Right renal pelvis (tissue), 4 donors: ENCODE measurements around the gene LRP8. TPM values are rescaled to one million over a fixed set of nuclear protein-coding genes. Genes with fewer than 3 reads are reported as not detected.

Source experiments
- DNase-seq, 4 donors: peaks; one replicate each; pipeline ENCODE4 v3.0.0-alpha.2; 2013; ENCODE audit warnings: low read depth in 4 of 4, low spot score in 3 of 4, missing footprints in 1 of 4
- polyA plus RNA-seq, 4 donors: library from polyadenylated mRNA; unstranded; fragments of 120-200 nt; gene quantifications; one replicate each; pipeline ENCODE4 v1.2.1, GENCODE V29; 2013; ENCODE audit not compliant: insufficient read length in 4 of 4

Gene LRP8
- polyA plus RNA-seq, 4 donors: 4.8 to 6.6 (median 5.3) TPM

GRCh38 chr1:53324728-53325297, 3.1 kb downstream of the LRP8 start:
- DNase-seq: no peak

- DNase-seq: no peak
Measured at GRCh38 chr1:53324321-53324720, 3.5 kb downstream of the LRP8 start.

- DNase-seq: no peak
Measured at GRCh38 chr1:53323316-53323715, 4.6 kb downstream of the LRP8 start.

GRCh38 chr1:53321776-53322602, 5.9 kb downstream of the LRP8 start:
- DNase-seq: no peak

GRCh38 chr1:53321366-53321765, 6.5 kb downstream of the LRP8 start:
- DNase-seq: no peak

- DNase-seq: no peak
Measured at GRCh38 chr1:53320646-53321045, 7.2 kb downstream of the LRP8 start.

- no peak for DNase-seq
Measured at GRCh38 chr1:53319296-53320101, 8.4 kb downstream of the LRP8 start.

GRCh38 chr1:53317646-53318539, 10.0 kb downstream of the LRP8 start:
- DNase-seq: no peak

- no peak for DNase-seq
Measured at GRCh38 chr1:53316766-53317581, 10.9 kb downstream of the LRP8 start.

- DNase-seq: no peak
Measured at GRCh38 chr1:53316424-53316765, 11.5 kb downstream of the LRP8 start.

- DNase-seq: no peak
Measured at GRCh38 chr1:53315456-53316423, 12.1 kb downstream of the LRP8 start.

GRCh38 chr1:53315046-53315445, 12.8 kb downstream of the LRP8 start:
- DNase-seq: no peak

GRCh38 chr1:53314606-53315005, 13.3 kb downstream of the LRP8 start:
- DNase-seq: no peak

GRCh38 chr1:53314096-53314495, 13.8 kb downstream of the LRP8 start:
- no peak for DNase-seq

- no peak for DNase-seq
Measured at GRCh38 chr1:53313556-53313955, 14.3 kb downstream of the LRP8 start.

GRCh38 chr1:53311702-53312305, 16.1 kb downstream of the LRP8 start:
- DNase-seq: no peak

GRCh38 chr1:53310847-53311681, 16.8 kb downstream of the LRP8 start:
- DNase-seq: no peak
